GM18861 (cell line): ENCODE measurements around the gene IFNL2.
"Not testable (repeated sequence)": the region's sequence is repeated elsewhere in the genome, so short reads cannot be mapped to it uniquely, and the experiment has no call there.

ENCODE experiments used
- ATAC-seq: cut with Tn5 transposase; IDR thresholded peaks from one replicate; pipeline ENCODE4 v1.9.1; 2021; ENCODE audit not compliant: unreplicated experiment

The IFNL2 gene

GRCh38 chr19:39252458-39252857, 15.7 kb upstream of the IFNL2 start:
- no peak for ATAC-seq

GRCh38 chr19:39253374-39254149, 14.6 kb upstream of the IFNL2 start:
- no peak for ATAC-seq

- ATAC-seq, result no peak
Measured at GRCh38 chr19:39254531-39255345, 13.5 kb upstream of the IFNL2 start.

- no peak for ATAC-seq
Measured at GRCh38 chr19:39257227-39257626, 11.0 kb upstream of the IFNL2 start.

- ATAC-seq, result no peak
Measured at GRCh38 chr19:39261704-39262103, 6.5 kb upstream of the IFNL2 start.

- no peak for ATAC-seq
Measured at GRCh38 chr19:39262496-39262895, 5.7 kb upstream of the IFNL2 start.

GRCh38 chr19:39263912-39264305, 4.3 kb upstream of the IFNL2 start:
- no peak for ATAC-seq

GRCh38 chr19:39264306-39265290, 3.6 kb upstream of the IFNL2 start:
- no peak for ATAC-seq

- ATAC-seq, result no peak
Measured at GRCh38 chr19:39265321-39265916, 2.8 kb upstream of the IFNL2 start.

- ATAC-seq, result not testable (repeated sequence)
Measured at GRCh38 chr19:39268531-39269223, 481 bp downstream of the IFNL2 start.

GRCh38 chr19:39269369-39269768, 1.2 kb downstream of the IFNL2 start:
- not testable (repeated sequence) for ATAC-seq

GRCh38 chr19:39270036-39270871, 2.1 kb downstream of the IFNL2 start:
- no peak for ATAC-seq

GRCh38 chr19:39273859-39274258, 5.7 kb downstream of the IFNL2 start:
- not testable (repeated sequence) for ATAC-seq

GRCh38 chr19:39275578-39275977, 7.4 kb downstream of the IFNL2 start:
- ATAC-seq, result no peak

GRCh38 chr19:39276740-39277139, 8.5 kb downstream of the IFNL2 start:
- ATAC-seq, result no peak

- no peak for ATAC-seq
Measured at GRCh38 chr19:39277598-39277997, 9.4 kb downstream of the IFNL2 start.

- no peak for ATAC-seq
Measured at GRCh38 chr19:39282021-39282420, 13.8 kb downstream of the IFNL2 start.

GRCh38 chr19:39284032-39284431, 15.8 kb downstream of the IFNL2 start:
- ATAC-seq, result no peak

- no peak for ATAC-seq
Measured at GRCh38 chr19:39293394-39293793, 25.2 kb downstream of the IFNL2 start.
